MCF 10A (cell line): ENCODE measurements around the gene FPR3. TPM values are rescaled to one million over a fixed set of nuclear protein-coding genes. Genes with fewer than 3 reads are reported as not detected.

Experiments
- BruUV-seq: library from RNA; stranded (reverse); fragments of 400-500 nt; replicated peaks from 2 replicates; lab custom pipeline; 2021; lab: Mats Ljungman, UMichigan
- CTCF ChIA-PET: fragments of 300-600 bp; sonication (Branson Sonifier 250); formaldehyde crosslinking; extraction: SDS; loops from one replicate; lab custom pipeline; 2021; ENCODE audit warnings: antibody characterized with exemption, inconsistent platforms; lab: Yijun Ruan, JAX
- POLR2A ChIA-PET: fragments of 300-600, 350-650 bp; sonication (Branson Sonifier 250); formaldehyde crosslinking; extraction: SDS; loops from one replicate; lab custom pipeline; 2020; ENCODE audit warnings: antibody characterized with exemption, inconsistent platforms; lab: Yijun Ruan, JAX
- DNase-seq: peaks from one replicate; pipeline ENCODE4 v3.0.0-alpha.2; 2018; ENCODE audit not compliant: unreplicated experiment
- H3K27ac Mint-ChIP-seq: one replicate; pipeline ENCODE4 v1.8.0; 2022; ENCODE audit warnings: mild to moderate bottlenecking, low read depth, mixed read lengths; ENCODE audit not compliant: unreplicated experiment
- H3K27me3 Mint-ChIP-seq: one replicate; pipeline ENCODE4 v1.8.0; 2022; ENCODE audit warnings: mixed read lengths; ENCODE audit not compliant: insufficient read depth, unreplicated experiment
- H3K36me3 Mint-ChIP-seq: one replicate; pipeline ENCODE4 v1.8.0; 2022; ENCODE audit warnings: mild to moderate bottlenecking, moderate library complexity, mixed read lengths; ENCODE audit not compliant: insufficient read depth, unreplicated experiment
- H3K4me1 Mint-ChIP-seq: one replicate; pipeline ENCODE4 v1.8.0; 2022; ENCODE audit warnings: mixed read lengths; ENCODE audit not compliant: insufficient read depth, unreplicated experiment
- H3K4me3 Mint-ChIP-seq: one replicate; pipeline ENCODE4 v1.8.0; 2022; ENCODE audit warnings: mild to moderate bottlenecking, moderate library complexity, mixed read lengths; ENCODE audit not compliant: unreplicated experiment
- H3K9me3 Mint-ChIP-seq: one replicate; pipeline ENCODE4 v1.8.0; 2022; ENCODE audit warnings: mixed read lengths; ENCODE audit not compliant: unreplicated experiment
- intact Hi-C: fragments of 100-400 bp; cut with micrococcal nuclease; formaldehyde crosslinking; loops from 2 replicates; pipeline ENCODE4 v1.14.1; 2022
- total RNA-seq: library from RNA; stranded (reverse); gene quantifications from 2 replicates; pipeline ENCODE4 v1.2.3, GENCODE V29; 2022
- TF ChIP-seq, protein P1 (sequence below): fragments of 200-600 bp; IDR thresholded peaks from one replicate; pipeline ENCODE4 v1.8.0; 2022; ENCODE audit warnings: antibody characterized with exemption, mild to moderate bottlenecking; ENCODE audit not compliant: unreplicated experiment

Gene FPR3
- total RNA-seq, 1 experiment from 2014 or later: not detected

DNA sequence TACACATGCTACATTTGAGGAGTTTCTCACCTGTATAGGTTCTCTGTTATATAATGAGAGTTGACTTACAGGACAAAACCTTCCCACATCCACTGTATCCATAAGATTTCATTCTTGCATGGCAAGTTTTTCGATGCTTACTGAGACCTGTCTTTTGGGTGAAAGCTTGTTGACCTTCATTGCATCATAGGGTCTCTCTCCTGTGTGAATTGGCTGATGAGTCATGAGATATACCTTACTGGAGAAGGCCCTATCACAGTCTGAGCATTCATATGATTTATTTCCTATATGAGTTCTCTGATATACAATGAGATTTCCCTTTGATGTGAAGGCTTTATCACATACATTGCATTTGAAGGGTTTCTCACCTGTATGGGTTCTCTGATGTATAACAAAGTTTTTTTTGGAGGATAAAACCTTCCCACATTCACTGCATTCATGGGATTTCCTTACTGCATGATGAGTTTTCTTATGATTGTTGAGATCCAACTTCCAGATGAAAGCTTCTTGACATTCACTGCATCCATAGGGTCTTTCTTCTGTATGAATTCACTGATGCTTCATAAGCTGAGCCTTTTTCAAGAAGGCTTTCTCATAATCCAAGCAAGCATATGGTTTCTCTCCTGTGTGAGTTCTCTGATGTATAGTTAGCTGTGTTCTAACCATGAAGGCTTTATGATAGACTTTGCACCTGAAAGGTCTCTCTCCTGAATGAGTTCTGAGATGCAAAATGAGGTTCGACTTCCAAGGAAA lies 67.1 kb downstream of the FPR3 start:
- Mint-ChIP-seq H3K4me3 (no peak overlapping the region), H3K9me3 (peaks cover 38% of the 10 kb centered on the region), H3K27ac (no peak overlapping the region), H3K36me3 (no peaks in the 10 kb centered on the region), H3K4me1 (no peaks in the 10 kb centered on the region), H3K27me3 (no peaks in the 10 kb centered on the region)
- TF ChIP-seq, protein P1, sequence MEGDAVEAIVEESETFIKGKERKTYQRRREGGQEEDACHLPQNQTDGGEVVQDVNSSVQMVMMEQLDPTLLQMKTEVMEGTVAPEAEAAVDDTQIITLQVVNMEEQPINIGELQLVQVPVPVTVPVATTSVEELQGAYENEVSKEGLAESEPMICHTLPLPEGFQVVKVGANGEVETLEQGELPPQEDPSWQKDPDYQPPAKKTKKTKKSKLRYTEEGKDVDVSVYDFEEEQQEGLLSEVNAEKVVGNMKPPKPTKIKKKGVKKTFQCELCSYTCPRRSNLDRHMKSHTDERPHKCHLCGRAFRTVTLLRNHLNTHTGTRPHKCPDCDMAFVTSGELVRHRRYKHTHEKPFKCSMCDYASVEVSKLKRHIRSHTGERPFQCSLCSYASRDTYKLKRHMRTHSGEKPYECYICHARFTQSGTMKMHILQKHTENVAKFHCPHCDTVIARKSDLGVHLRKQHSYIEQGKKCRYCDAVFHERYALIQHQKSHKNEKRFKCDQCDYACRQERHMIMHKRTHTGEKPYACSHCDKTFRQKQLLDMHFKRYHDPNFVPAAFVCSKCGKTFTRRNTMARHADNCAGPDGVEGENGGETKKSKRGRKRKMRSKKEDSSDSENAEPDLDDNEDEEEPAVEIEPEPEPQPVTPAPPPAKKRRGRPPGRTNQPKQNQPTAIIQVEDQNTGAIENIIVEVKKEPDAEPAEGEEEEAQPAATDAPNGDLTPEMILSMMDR: no peak
- DNase-seq: no peak
- ChIA-PET POLR2A (interaction anchor here (0.6 kb wide), 1 partner anchor 925 kb away, joined by 3 read pairs; no protein-coding TSS in a partner anchor), CTCF (interaction anchor here (0.7 kb wide), 1 partner anchor 11 kb away, joined by 4 read pairs; no protein-coding TSS in a partner anchor)
- intact Hi-C loops: no loop called here
- BruUV-seq: no TSS peak

DNA sequence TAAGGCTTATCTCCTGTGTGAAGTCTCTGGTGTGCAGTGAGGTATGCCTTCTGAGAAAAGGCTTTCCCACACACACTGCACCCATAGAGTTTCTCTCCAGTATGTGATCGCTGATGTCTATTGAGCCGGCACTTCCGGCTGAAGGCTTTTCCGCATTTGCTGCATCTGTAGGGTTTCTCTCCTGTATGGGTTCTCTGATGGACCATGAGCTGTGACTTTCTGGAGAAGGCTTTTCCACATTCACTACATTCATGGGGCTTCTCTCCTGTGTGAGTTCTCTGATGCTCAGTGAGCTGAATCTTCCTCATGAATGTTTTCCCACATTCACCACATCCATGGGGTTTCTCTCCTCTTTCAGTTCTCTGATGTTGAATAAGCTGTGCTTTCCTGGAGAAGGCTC lies 78.1 kb downstream of the FPR3 start:
- Mint-ChIP-seq H3K9me3 (peaks cover 71% of the 10 kb centered on the region), H3K36me3 (peaks cover 53% of the 10 kb centered on the region), H3K4me3 (no peak overlapping the region), H3K4me1 (no peaks in the 10 kb centered on the region), H3K27ac (no peak overlapping the region), H3K27me3 (no peaks in the 10 kb centered on the region)
- CTCF ChIA-PET: interaction anchor here (0.9 kb wide), 1 partner anchor 18 kb away, joined by 3 read pairs; no protein-coding TSS in a partner anchor
- TF ChIP-seq, protein P1: no peak
- intact Hi-C loops: no loop called here
- DNase-seq: no peak
- BruUV-seq: no TSS peak
- POLR2A ChIA-PET: no interaction called here

Other genes with a start within 250 kb of the FPR3 start
- 6.9 and 9.3 TPM in 2 replicates for gene ZNF175, start 223.9 kb upstream of the FPR3 start, total RNA-seq
- not detected in 2 replicates for gene SIGLEC5, start 164.8 kb upstream of the FPR3 start, total RNA-seq
- not detected in 2 replicates for gene SIGLEC14, start 148.3 kb upstream of the FPR3 start, total RNA-seq
- gene SPACA6, start 101.8 kb upstream of the FPR3 start, total RNA-seq: 13.1 and 18.1 TPM in 2 replicates
- gene HAS1, start 71.2 kb upstream of the FPR3 start, total RNA-seq: 0.34 and 0.42 TPM in 2 replicates
- 6.2 and 8.6 TPM in 2 replicates for gene FPR1, start 43.3 kb upstream of the FPR3 start, total RNA-seq
- gene FPR2, start 34.0 kb upstream of the FPR3 start, total RNA-seq: not detected in 2 replicates
- gene ZNF577, start 92.8 kb downstream of the FPR3 start, total RNA-seq: 6.3 and 8.4 TPM in 2 replicates
- 9.5 and 14.5 TPM in 2 replicates for gene ZNF649, start 109.9 kb downstream of the FPR3 start, total RNA-seq
- 4.9 and 7.7 TPM in 2 replicates for gene ZNF613, start 132.3 kb downstream of the FPR3 start, total RNA-seq
- 7.0 and 8.9 TPM in 2 replicates for gene ZNF350, start 191.7 kb downstream of the FPR3 start, total RNA-seq
- 7.3 and 9.0 TPM in 2 replicates for gene ZNF615, start 213.1 kb downstream of the FPR3 start, total RNA-seq
- gene ZNF614, start 233.2 kb downstream of the FPR3 start, total RNA-seq: 10.2 and 10.3 TPM in 2 replicates